ACC112 (cell line): Measurements from ENCODE around the gene MRPS2.
"Not testable (repeated sequence)": the region's sequence is repeated elsewhere in the genome, so short reads cannot be mapped to it uniquely, and the experiment has no call there.

Experiments
- H2AFZ ChIP-seq: fragments of 200-600 bp; sonication (generic); one replicate; pipeline ENCODE4 v1.6.0; 2017; ENCODE audit warnings: antibody characterized with exemption, low read length; ENCODE audit not compliant: unreplicated experiment
- H3K27ac ChIP-seq: fragments of 200-600 bp; sonication (generic); 2 replicates; pipeline ENCODE4 v1.5.1; 2014; ENCODE audit warnings: low read depth, mild to moderate bottlenecking, antibody characterized with exemption, low read length, moderate library complexity
- H3K27me3 ChIP-seq: fragments of 200-600 bp; sonication (generic); 2 replicates; pipeline ENCODE4 v1.6.1; 2014; ENCODE audit warnings: mild to moderate bottlenecking, antibody characterized with exemption, low read length, moderate library complexity, mixed read lengths; ENCODE audit not compliant: insufficient read depth
- H3K36me3 ChIP-seq: fragments of 200-600 bp; sonication (generic); 2 replicates; pipeline ENCODE4 v1.6.1; 2016; ENCODE audit warnings: mild to moderate bottlenecking, antibody characterized with exemption, low read length, moderate library complexity, mixed read lengths; ENCODE audit not compliant: insufficient read depth
- H3K4me1 ChIP-seq: fragments of 200-600 bp; sonication (generic); one replicate; pipeline ENCODE4 v1.6.1; 2016; ENCODE audit warnings: low read length, mixed read lengths; ENCODE audit not compliant: insufficient read depth, unreplicated experiment, control insufficient read depth
- H3K4me3 ChIP-seq: fragments of 200-600 bp; sonication (generic); 2 replicates; pipeline ENCODE4 v1.5.1; 2014; ENCODE audit warnings: mild to moderate bottlenecking, low read depth, low read length
- H3K79me2 ChIP-seq: fragments of 200-600 bp; sonication (generic); one replicate; pipeline ENCODE4 v1.6.0; 2016; ENCODE audit warnings: low read length; ENCODE audit not compliant: control insufficient read depth, unreplicated experiment, insufficient read depth

The MRPS2 gene

GRCh38 chr9:135509458-135509857 lies 9.0 kb downstream of the MRPS2 start:
- Histone ChIP-seq H3K79me2 (no peaks in the 10 kb centered on the region), H3K27ac (no peak overlapping the region), H3K36me3 (no peaks in the 10 kb centered on the region), H3K4me1 (peaks cover 15% of the 10 kb centered on the region), H3K27me3 (no peaks in the 10 kb centered on the region), H3K4me3 (no peak overlapping the region), H2AFZ (no peak overlapping the region)

DNA sequence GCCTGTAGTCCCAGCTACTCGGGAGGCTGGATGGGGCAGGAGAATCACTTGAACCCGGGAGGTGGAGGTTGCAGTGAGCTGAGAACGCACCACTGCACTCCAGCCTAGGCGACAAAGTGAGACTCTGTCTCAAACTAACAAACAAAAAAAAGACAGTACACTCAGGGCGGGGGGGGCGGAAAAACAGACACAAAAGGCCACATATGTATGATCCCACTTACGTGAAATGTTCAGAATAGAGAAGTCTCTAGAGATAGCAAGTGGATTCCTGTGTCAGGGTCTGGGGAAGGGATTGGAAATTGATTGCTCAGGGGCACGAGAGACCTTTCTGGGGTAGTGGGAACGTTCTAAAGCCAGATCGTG lies 11.7 kb downstream of the MRPS2 start:
- Histone ChIP-seq H3K27me3 (peaks cover 1% of the 10 kb centered on the region; the same call in 1 of the 2 replicates), H3K4me1 (peaks cover 15% of the 10 kb centered on the region), H3K79me2 (no peaks in the 10 kb centered on the region), H2AFZ (no peak overlapping the region), H3K27ac (no peak overlapping the region), H3K36me3 (no peaks in the 10 kb centered on the region), H3K4me3 (no peak overlapping the region)

- H3K27me3 ChIP-seq, result peaks cover 7% of the 10 kb centered on the region; the same call in 1 of the 2 replicates
- no peak overlapping the region for H3K27ac ChIP-seq
- H3K4me3 ChIP-seq, result no peak overlapping the region
- H3K4me1 ChIP-seq, result peaks cover 15% of the 10 kb centered on the region
- H3K79me2 ChIP-seq, result no peaks in the 10 kb centered on the region
- no peak overlapping the region for H2AFZ ChIP-seq
- H3K36me3 ChIP-seq, result no peaks in the 10 kb centered on the region
These were observed 12.4 kb downstream of the MRPS2 start for GRCh38 chr9:135512904-135513303.

DNA sequence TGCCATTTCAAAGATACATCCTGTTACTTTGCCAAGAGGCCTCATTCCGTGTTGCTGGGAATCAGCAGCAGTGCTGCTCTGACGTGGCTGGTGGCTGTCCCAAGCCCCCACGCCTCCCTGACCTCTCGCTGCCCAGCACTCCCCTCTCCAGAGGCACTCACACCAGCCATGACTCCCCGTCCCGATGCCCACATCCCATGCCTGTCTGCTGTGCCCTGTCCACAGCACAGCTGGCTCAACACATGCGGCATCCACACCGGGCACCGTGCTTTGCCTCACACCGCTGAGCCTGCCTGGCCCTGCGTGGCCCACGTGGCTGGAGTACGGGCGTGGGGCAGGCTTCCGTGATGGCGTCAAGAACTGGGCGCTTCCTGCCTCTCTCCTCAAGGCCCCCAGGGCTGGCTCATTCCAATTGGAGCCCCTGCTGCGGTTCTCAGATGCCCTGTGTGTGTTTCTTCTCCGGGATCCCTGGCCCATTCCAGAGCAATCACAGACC lies 12.9 kb downstream of the MRPS2 start:
- Histone ChIP-seq H3K27me3 (peaks cover 7% of the 10 kb centered on the region; the same call in 1 of the 2 replicates), H3K36me3 (no peaks in the 10 kb centered on the region), H3K27ac (no peak overlapping the region), H3K4me1 (peaks cover 15% of the 10 kb centered on the region), H3K4me3 (no peak overlapping the region), H2AFZ (no peak overlapping the region), H3K79me2 (no peaks in the 10 kb centered on the region)

GRCh38 chr9:135513906-135514305 lies 13.4 kb downstream of the MRPS2 start:
- not testable (repeated sequence) for H3K27ac ChIP-seq, H3K36me3 ChIP-seq, H3K27me3 ChIP-seq, H2AFZ ChIP-seq, H3K79me2 ChIP-seq, H3K4me3 ChIP-seq
- H3K4me1 ChIP-seq, result peaks cover 15% of the 10 kb centered on the region

DNA sequence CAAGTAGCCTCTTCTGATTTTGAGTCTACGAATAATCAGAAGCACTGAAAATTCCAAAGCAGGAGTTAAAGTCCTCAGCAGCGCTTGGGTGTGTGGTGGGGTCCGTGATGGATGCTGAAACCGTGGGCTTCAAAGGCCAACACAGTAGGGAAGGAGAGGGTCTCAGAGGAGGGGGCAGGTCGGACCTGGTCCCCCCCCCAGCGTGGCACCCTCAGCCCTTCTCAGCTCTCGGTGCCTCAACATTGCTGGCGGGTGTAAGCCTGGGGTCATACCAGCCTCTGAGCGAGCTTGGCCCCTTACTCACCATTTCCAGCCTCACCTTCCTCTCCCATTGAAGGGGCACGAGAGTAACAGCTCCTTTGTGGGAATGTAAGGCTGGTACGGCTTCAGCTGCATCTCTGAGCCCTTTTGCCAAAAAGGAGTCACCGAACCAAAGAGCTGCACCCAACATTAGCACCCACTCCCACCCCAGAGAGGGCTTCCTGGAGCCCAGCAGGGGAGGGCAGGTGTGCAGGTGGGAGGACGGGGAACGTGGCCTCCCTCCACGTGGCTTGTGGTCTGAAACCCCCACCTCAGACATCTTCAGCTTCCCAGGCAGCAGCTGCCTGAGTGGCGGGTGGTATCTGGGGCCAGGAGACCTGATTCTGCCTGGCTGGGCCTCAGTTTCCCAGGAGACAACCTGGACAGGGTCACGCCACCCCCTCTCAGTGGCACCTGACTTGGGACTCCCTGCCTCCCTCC lies 14.0 kb downstream of the MRPS2 start:
- no peak overlapping the region for H3K4me3 ChIP-seq
- no peaks in the 10 kb centered on the region for H3K79me2 ChIP-seq
- H2AFZ ChIP-seq, result no peak overlapping the region
- no peaks in the 10 kb centered on the region for H3K36me3 ChIP-seq
- H3K4me1 ChIP-seq, result peaks cover 15% of the 10 kb centered on the region
- H3K27ac ChIP-seq, result no peak overlapping the region
- H3K27me3 ChIP-seq, result peaks cover 11% of the 10 kb centered on the region; the same call in 1 of the 2 replicates

GRCh38 chr9:135515083-135515951 lies 14.8 kb downstream of the MRPS2 start:
- Histone ChIP-seq H3K79me2 (no peaks in the 10 kb centered on the region), H3K4me1 (peaks cover 15% of the 10 kb centered on the region), H3K27me3 (peaks cover 13% of the 10 kb centered on the region; the same call in 1 of the 2 replicates), H3K36me3 (no peaks in the 10 kb centered on the region), H2AFZ (no peak overlapping the region), H3K4me3 (no peak overlapping the region), H3K27ac (no peak overlapping the region)

GRCh38 chr9:135516132-135516860 lies 15.8 kb downstream of the MRPS2 start:
- no peak overlapping the region for H3K4me3 ChIP-seq
- no peak overlapping the region for H3K27ac ChIP-seq
- H2AFZ ChIP-seq, result no peak overlapping the region
- H3K36me3 ChIP-seq, result no peaks in the 10 kb centered on the region
- peaks cover 7% of the 10 kb centered on the region for H3K4me1 ChIP-seq
- H3K79me2 ChIP-seq, result no peaks in the 10 kb centered on the region
- peaks cover 13% of the 10 kb centered on the region; the same call in 1 of the 2 replicates for H3K27me3 ChIP-seq

DNA sequence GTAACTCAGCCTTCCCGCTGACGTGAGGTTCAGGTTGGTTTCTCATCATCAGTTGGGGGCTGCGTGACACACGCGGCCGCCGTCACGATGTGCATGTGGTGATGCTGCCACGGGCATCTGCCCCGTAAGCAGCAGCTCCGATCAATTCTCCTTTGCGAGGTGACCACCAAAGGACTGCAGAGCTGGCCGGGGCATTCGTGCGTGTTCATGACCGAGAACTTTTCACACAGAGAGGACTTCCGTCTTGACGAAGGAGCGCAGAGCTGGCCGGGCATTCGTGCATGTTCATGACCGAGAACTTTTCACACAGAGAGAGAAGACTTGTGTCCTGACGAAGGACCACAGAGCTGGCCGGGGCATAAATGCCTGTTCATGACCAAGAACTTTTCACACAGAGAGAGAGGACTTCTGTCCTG lies 16.9 kb downstream of the MRPS2 start:
- Histone ChIP-seq H2AFZ (no peak overlapping the region), H3K4me1 (no peaks in the 10 kb centered on the region), H3K79me2 (no peaks in the 10 kb centered on the region), H3K27me3 (peaks cover 13% of the 10 kb centered on the region; the same call in 1 of the 2 replicates), H3K36me3 (no peaks in the 10 kb centered on the region), H3K27ac (no peak overlapping the region), H3K4me3 (no peak overlapping the region)

GRCh38 chr9:135519179-135519971 lies 18.9 kb downstream of the MRPS2 start:
- Histone ChIP-seq H2AFZ (no peak overlapping the region), H3K79me2 (no peaks in the 10 kb centered on the region), H3K4me3 (no peak overlapping the region), H3K27ac (no peak overlapping the region), H3K27me3 (peaks cover 13% of the 10 kb centered on the region; the same call in 1 of the 2 replicates), H3K4me1 (no peaks in the 10 kb centered on the region), H3K36me3 (no peaks in the 10 kb centered on the region)
